Activated CD4-positive, alpha-beta T cell treated with anti-CD3 and anti-CD28 coated beads, Interleukin-2, amount 10 ng/mL, durations not matched to agents 24 days and 14 days (primary cell): ENCODE measurements around the gene ZNF805. TPM values are rescaled to one million over a fixed set of nuclear protein-coding genes. Genes with fewer than 3 reads are reported as not detected.
"Not testable (repeated sequence)": the region's sequence is repeated elsewhere in the genome, so short reads cannot be mapped to it uniquely, and the experiment has no call there.

ENCODE experiments used
- DNase-seq: peaks from one replicate; pipeline ENCODE4 v3.0.0; 2022
- H3K27ac Mint-ChIP-seq: one replicate; pipeline ENCODE4 v1.8.0; 2022; ENCODE audit warnings: mild to moderate bottlenecking, mixed read lengths
- H3K27me3 Mint-ChIP-seq: one replicate; pipeline ENCODE4 v1.8.0; 2022; ENCODE audit warnings: mixed read lengths
- H3K36me3 Mint-ChIP-seq: one replicate; pipeline ENCODE4 v1.8.0; 2022; ENCODE audit warnings: low read depth, mild to moderate bottlenecking, mixed read lengths
- H3K4me1 Mint-ChIP-seq: one replicate; pipeline ENCODE4 v1.8.0; 2021; ENCODE audit warnings: mixed read lengths
- H3K4me3 Mint-ChIP-seq: one replicate; pipeline ENCODE4 v1.8.0; 2022; ENCODE audit warnings: mild to moderate bottlenecking, moderate library complexity, mixed read lengths
- H3K9me3 Mint-ChIP-seq: one replicate; pipeline ENCODE4 v1.8.0; 2021; ENCODE audit warnings: mixed read lengths
- intact Hi-C: fragments of 100-400 bp; cut with micrococcal nuclease; formaldehyde crosslinking; loops from one replicate; pipeline ENCODE4 v1.15.1; 2023
- total RNA-seq: library from RNA; stranded (reverse); gene quantifications from 2 replicates; pipeline ENCODE4 v1.2.3, GENCODE V29; 2022

Gene ZNF805
- 7.6 and 8.6 TPM in 2 replicates for total RNA-seq

DNA sequence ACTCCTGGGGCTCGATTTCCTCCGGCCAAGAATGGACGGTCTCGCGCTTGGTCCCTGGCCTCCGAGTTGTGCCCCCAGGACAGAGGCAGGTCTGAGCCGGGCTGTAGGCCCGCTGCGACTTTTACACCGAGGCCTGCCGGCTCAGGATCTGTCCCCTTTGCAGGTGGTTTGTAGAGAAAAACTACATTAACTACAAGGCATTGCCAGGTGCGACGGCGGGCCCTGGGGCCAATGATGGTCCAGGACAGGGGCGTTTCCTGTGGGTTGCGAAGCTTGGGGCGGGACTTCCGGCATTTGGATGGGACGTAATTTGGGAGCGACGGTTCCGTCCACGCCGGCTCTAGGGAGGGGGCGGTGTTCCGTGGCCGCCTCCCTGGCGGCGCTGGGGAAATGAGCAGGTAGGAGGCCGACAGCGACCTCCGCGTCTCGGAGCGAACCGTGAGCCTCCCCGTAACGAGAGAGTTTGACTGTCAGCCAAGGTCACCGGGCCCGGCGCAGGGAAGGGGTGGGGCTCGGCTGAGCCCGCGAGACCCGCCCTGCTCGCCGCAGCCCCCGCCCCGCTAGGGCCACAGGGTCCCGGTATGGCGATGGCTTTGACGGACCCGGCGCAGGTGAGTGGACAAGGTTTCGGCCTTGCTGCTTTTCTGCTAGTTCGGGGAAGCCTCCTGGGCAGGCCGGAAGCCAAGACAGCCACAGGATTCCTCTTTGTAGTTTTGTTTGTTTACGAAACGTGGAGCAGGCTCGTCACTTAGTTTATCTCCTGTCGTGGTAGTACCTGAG, at the start of gene ZNF805:
Gene ZNF805, plus strand, starts transcription at position 322 of the 780 bp plus-strand sequence. Its CDS starts 260 bp downstream, at position 582.
- H3K36me3 Mint-ChIP-seq = peaks cover 32% of the 10 kb centered on the region
- peaks cover 21% of the 10 kb centered on the region for H3K4me1 Mint-ChIP-seq
- DNase-seq = peak; percentile 98
- peak within 1 kb of the TSS; percentile 95 for H3K27ac Mint-ChIP-seq
- intact Hi-C loops = loop anchor here (1.0 kb wide), 8 partner anchors 40 to 1065 kb away; partner anchors contain the start of genes ERVK3-1, TRAPPC2B, ZNF264 and ZNF304
- H3K9me3 Mint-ChIP-seq = peaks cover 9% of the 10 kb centered on the region
- peak within 1 kb of the TSS; percentile 87 for H3K4me3 Mint-ChIP-seq
- H3K27me3 Mint-ChIP-seq = peaks cover 2% of the 10 kb centered on the region

DNA sequence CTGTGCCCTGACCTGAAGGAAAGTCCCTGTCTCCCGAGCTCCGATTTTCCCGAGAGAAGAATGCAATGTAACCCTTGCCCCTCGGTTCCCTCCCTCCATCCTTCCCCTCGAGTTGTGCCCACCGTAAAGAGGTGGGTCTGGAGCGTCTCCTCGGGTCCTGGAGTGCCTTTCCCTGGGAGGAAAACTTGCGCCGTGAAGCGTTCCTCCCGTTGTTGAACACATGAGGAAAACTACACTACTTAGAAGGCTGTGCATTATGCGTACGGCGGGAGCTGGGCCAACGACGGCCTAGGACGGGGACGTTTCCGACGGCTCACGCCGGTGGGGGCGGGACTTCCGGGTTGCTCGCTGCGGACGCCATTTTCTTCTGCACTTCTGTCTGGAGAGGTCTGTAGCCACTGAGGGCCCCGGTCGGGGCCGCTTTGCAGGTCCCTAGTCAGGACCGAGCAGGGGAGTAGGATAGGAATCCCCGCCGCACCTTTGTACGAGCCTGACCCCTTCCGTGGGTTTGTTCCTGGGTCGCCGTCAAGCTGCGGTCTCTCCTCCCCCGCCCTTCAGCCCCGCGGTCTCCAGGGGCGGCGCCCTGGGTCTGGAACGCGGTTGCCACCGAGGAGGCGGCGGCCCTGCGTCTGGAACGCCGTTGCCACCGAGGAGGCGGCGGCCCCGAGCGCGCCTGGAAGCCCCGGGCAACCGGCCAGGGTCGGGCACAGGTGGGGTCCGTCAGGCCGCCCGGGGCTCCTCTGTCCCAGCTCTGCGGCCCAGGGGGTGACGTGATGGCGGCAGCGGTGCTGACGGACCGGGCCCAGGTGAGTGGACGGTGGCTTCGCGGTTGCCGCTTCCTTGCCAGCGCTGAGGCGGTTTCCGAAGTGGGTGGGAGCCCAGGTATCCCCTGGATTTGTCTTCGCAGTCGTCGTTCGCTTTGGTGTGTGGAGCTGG, 49.0 kb upstream of the ZNF805 start, which contains the start of gene ZNF264:
Gene ZNF264, plus strand, starts transcription at position 360 of the 936 bp plus-strand sequence. Its CDS starts 414 bp downstream, at position 774.
- Mint-ChIP-seq H3K9me3 (peaks cover 47% of the 10 kb centered on the region), H3K27ac (peak within 1 kb of the TSS; percentile 85), H3K27me3 (no peaks in the 10 kb centered on the region), H3K4me1 (peaks cover 20% of the 10 kb centered on the region), H3K4me3 (peak within 1 kb of the TSS; percentile 93), H3K36me3 (peaks cover 56% of the 10 kb centered on the region)
- DNase-seq = peak; percentile 97
- intact Hi-C loops = loop anchor here (1.0 to 2.0 kb wide), 5 partner anchors 49 to 243 kb away; partner anchors contain the start of genes TRAPPC2B, ZNF460, ZNF543 and ZNF547

DNA sequence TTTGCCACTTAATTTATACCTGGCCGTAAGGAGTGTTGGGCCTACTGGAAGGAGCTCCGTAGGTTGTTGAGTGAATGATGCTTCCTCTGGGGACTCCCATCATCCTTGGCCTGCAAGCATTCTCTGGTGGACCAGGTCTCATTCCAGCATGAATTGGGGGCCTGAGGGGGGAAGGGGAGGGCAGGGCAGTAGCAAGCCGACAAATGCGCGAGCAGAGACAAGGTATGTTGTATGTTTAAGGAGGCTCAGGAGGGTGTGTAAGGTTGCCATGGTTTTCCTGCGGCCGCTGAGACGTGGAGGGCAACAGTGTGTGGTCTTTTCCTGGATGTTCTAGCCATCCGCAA, 48.4 kb upstream of the ZNF805 start:
- peak overlapping the region; percentile 85 for H3K27ac Mint-ChIP-seq
- peak overlapping the region; percentile 93 for H3K4me3 Mint-ChIP-seq
- intact Hi-C loops = no loop called here
- H3K36me3 Mint-ChIP-seq = peaks cover 63% of the 10 kb centered on the region
- H3K9me3 Mint-ChIP-seq = peaks cover 51% of the 10 kb centered on the region
- no peak for DNase-seq
- H3K27me3 Mint-ChIP-seq = no peaks in the 10 kb centered on the region
- peaks cover 20% of the 10 kb centered on the region for H3K4me1 Mint-ChIP-seq

DNA sequence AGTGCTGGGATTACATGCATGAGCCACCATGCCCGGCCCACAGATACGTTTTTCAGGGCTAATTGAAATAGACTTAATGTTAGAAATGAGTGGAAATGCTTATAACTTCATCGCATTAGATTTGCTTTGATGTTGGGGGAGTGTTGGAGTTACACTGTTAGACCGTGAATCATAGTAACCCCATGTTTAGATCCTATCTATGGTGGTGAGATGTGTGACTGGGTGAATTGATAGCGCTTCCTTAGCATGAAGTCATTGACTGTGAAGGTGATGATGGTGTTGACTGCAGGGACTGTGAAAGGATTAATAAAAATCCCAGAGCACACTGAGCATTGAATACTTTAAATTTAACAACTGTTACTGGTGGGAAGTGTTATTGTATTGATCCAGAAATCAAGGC, 47.4 kb upstream of the ZNF805 start:
- H3K4me1 Mint-ChIP-seq = peaks cover 20% of the 10 kb centered on the region
- peaks cover 72% of the 10 kb centered on the region for H3K36me3 Mint-ChIP-seq
- H3K4me3 Mint-ChIP-seq = peak overlapping the region; percentile 93
- no peak overlapping the region for H3K27ac Mint-ChIP-seq
- no peaks in the 10 kb centered on the region for H3K27me3 Mint-ChIP-seq
- DNase-seq = no peak
- H3K9me3 Mint-ChIP-seq = peaks cover 45% of the 10 kb centered on the region
- intact Hi-C loops = no loop called here

DNA sequence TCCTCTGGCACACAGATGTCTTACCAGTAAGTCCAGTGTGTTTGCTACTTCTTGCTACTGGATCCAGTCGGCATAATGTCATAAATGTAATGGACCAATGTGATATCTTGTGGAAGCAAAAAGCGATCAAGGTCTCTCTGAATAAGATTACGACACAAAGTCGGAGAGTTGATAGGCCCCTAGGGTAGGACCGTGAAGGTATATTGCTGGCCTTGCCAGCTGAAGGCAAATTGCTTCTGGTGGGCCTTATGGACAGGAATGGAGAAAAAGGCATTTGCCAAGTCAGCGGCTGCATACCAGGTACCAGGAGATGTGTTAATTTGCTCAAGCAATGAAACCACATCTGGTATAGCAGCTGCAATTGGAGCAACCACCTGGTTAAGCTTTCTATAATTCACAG, 42.6 kb upstream of the ZNF805 start:
- intact Hi-C loops, H3K4me1 Mint-ChIP-seq, H3K4me3 Mint-ChIP-seq, H3K27ac Mint-ChIP-seq, DNase-seq, H3K27me3 Mint-ChIP-seq: not testable (repeated sequence)
- Mint-ChIP-seq H3K36me3 (peaks cover 94% of the 10 kb centered on the region), H3K9me3 (peaks cover 48% of the 10 kb centered on the region)

DNA sequence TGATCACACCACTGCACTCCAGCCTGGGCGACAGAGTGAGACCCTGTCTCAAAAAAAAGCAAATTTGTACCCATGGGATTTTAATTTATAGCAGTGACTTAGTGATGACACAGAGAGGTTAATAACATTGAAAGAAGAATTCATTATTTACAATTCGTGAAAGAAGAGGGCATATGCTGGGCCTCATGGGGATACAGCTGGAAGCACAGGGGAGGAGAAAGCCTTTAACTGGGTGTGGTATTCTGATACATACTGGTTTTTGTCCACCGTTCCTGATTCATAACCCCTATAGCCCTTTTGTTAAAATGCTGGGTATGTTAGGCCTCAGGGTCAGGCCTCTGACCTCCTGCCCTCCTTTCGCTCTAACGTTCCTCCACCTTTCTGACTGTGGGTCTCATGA, 38.3 kb upstream of the ZNF805 start:
- DNase-seq = no peak
- no peak overlapping the region for H3K27ac Mint-ChIP-seq

DNA sequence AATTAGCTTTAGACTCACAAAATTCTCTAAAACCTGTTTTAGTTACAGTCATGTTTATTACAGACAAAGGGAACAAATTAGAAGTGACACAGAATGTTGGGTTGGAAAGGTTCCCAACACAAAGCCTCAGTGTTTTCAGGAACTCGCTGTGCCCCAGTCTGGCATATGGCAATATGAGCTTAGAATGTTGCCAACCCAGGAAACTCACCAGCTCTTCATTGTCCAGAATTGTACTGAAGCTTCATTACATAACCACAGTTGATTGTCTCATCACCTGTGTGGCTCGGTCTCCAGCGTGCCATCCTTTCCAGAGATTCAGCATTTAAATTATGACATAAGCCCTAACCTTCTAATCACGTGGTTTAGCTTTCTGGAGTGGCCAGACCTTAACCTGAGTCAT, 30.1 kb upstream of the ZNF805 start:
- Mint-ChIP-seq H3K27ac (no peak overlapping the region), H3K4me1 (no peaks in the 10 kb centered on the region), H3K4me3 (no peak overlapping the region), H3K27me3 (no peaks in the 10 kb centered on the region), H3K36me3 (peaks cover 81% of the 10 kb centered on the region), H3K9me3 (peaks cover 25% of the 10 kb centered on the region)
- intact Hi-C loops = no loop called here
- no peak for DNase-seq

More for the DNA sequence above, 38.3 kb upstream of the ZNF805 start:
- intact Hi-C loops = no loop called here
- Mint-ChIP-seq H3K4me3 (no peak overlapping the region), H3K27me3 (no peaks in the 10 kb centered on the region), H3K36me3 (peaks cover 88% of the 10 kb centered on the region), H3K4me1 (no peaks in the 10 kb centered on the region), H3K9me3 (peaks cover 38% of the 10 kb centered on the region)

DNA sequence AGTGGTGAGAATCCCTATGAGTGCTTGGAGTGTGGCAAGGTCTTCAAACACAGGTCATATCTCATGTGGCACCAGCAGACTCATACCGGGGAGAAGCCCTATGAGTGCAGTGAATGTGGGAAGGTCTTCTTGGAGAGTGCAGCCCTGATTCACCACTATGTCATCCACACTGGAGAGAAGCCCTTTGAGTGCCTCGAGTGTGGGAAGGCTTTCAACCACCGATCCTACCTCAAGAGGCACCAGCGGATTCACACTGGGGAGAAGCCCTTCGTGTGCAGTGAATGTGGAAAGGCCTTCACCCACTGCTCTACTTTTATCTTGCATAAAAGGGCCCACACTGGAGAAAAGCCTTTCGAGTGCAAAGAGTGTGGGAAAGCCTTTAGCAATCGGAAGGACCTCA, 28.3 kb upstream of the ZNF805 start:
- no peak for DNase-seq
- Mint-ChIP-seq H3K27ac (no peak overlapping the region), H3K9me3 (peaks cover 31% of the 10 kb centered on the region), H3K4me3 (no peak overlapping the region), H3K36me3 (peaks cover 83% of the 10 kb centered on the region), H3K27me3 (no peaks in the 10 kb centered on the region), H3K4me1 (no peaks in the 10 kb centered on the region)
- intact Hi-C loops = no loop called here

DNA sequence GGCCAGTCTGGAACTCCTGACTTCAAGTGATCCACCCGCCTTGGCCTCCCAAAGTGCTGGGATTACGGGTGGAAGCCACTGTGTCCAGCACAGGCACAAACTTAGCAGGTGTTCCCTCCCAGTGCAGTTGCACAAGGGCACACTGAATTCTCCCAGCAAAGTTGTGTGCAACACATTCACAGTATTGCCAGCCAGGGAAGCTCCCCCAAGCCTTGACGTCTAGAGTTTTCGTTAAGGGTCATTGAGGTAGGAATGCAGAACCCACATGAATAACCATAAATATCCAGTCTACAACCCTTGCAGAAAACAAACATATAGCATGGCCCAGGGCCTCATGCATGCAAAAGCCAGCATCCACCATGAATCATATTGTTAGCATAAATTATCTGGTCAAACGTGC, 12.9 kb upstream of the ZNF805 start:
- intact Hi-C loops = no loop called here
- Mint-ChIP-seq H3K27me3 (no peaks in the 10 kb centered on the region), H3K27ac (no peak overlapping the region), H3K36me3 (peaks cover under 1% of the 10 kb centered on the region), H3K4me3 (no peak overlapping the region), H3K4me1 (no peaks in the 10 kb centered on the region), H3K9me3 (peaks cover 24% of the 10 kb centered on the region)
- no peak for DNase-seq

DNA sequence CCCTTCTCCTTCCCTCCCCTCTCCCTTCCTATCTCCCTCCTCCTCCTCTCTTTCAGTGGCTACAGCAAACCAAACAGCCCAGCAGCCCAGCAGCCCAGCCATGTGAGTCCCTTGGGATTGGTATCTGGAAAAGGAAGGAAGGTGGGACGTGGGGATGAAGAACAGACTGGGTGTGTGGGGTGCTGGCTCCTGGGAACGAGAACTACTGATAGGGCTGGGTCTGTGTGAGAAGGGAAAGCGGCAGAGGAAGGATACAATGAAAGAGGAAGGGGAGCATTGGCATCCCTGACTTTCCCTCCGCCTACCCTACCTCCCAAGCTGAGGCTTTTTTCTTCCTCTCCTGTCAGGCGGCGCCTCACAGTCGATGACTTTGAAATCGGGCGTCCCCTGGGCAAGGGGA, 8.7 kb upstream of the ZNF805 start:
- no peaks in the 10 kb centered on the region for H3K27me3 Mint-ChIP-seq

DNA sequence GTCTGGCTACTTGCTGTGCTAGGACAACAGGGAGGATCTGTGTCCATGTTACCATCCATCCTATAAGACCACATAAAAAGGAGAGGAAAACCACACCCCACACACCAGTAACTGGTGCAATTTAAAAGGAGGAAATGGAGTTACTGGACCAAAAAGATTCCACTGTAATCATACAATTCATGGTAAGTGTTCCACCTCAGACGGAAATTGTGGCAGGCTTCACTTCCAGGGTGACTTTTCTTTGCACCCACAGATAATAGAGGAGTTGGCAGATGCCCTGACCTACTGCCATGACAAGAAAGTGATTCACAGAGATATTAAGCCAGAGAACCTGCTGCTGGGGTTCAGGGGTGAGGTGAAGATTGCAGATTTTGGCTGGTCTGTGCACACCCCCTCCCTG, 7.2 kb upstream of the ZNF805 start:
- no peak overlapping the region for H3K27ac Mint-ChIP-seq
- no peaks in the 10 kb centered on the region for H3K27me3 Mint-ChIP-seq
- no peak for DNase-seq
- peaks cover 12% of the 10 kb centered on the region for H3K9me3 Mint-ChIP-seq
- intact Hi-C loops = no loop called here
- no peak overlapping the region for H3K4me3 Mint-ChIP-seq
- no peaks in the 10 kb centered on the region for H3K4me1 Mint-ChIP-seq
- H3K36me3 Mint-ChIP-seq = no peaks in the 10 kb centered on the region

More for the DNA sequence above, 8.7 kb upstream of the ZNF805 start:
- H3K27ac Mint-ChIP-seq = no peak overlapping the region
- no peaks in the 10 kb centered on the region for H3K36me3 Mint-ChIP-seq
- H3K9me3 Mint-ChIP-seq = peaks cover 16% of the 10 kb centered on the region
- no peak overlapping the region for H3K4me3 Mint-ChIP-seq
- intact Hi-C loops = no loop called here
- H3K4me1 Mint-ChIP-seq = no peaks in the 10 kb centered on the region
- DNase-seq = no peak

DNA sequence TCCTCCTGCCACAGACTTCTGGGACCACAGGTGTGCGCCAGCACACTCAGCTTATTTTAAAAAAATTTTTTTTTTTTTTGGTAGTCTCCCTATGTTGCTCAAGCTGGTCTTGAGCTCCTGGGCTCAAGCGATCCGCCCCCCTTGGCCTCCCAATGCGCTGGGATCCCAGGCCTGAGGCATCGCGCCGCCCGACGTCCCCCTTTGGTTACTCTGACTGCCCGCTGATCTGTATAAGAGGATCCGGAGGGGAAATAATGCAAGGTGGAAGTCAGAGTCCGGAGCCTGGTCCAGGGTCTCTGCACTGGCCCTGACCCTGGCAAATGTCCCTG, 486 bp upstream of the ZNF805 start:
- intact Hi-C loops = loop anchor here (1.0 kb wide), 8 partner anchors 40 to 1065 kb away; partner anchors contain the start of genes ERVK3-1, TRAPPC2B, ZNF264 and ZNF304
- Mint-ChIP-seq H3K36me3 (peaks cover 26% of the 10 kb centered on the region), H3K27ac (peak overlapping the region; percentile 95), H3K9me3 (peaks cover 9% of the 10 kb centered on the region), H3K27me3 (peaks cover 2% of the 10 kb centered on the region), H3K4me3 (peak overlapping the region; percentile 87), H3K4me1 (peaks cover 21% of the 10 kb centered on the region)
- no peak for DNase-seq

DNA sequence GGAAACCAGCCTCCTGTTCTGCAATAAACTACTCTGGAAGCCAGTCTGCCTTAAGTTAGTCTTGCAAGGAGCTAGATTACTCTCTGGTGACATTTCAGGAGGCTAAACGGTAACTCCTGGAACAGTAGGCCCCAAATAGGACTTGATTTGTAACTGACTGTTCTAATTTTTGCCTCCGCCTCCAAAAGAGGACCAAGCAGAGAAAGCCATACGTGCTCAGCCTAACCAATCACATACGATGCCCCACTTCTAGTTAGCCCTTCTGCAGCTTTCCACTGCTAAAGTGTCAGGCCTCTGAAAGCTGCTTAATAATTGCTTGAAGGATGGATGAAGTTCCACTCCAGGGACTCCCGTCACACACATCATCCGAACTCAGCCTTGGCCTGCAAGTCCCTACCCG, 744 bp downstream of the ZNF805 start:
- Mint-ChIP-seq H3K9me3 (peaks cover 13% of the 10 kb centered on the region), H3K36me3 (peaks cover 38% of the 10 kb centered on the region), H3K27me3 (peaks cover 2% of the 10 kb centered on the region), H3K4me1 (peaks cover 21% of the 10 kb centered on the region), H3K27ac (peak overlapping the region; percentile 95), H3K4me3 (peak overlapping the region; percentile 87)
- no peak for DNase-seq
- intact Hi-C loops = no loop called here

DNA sequence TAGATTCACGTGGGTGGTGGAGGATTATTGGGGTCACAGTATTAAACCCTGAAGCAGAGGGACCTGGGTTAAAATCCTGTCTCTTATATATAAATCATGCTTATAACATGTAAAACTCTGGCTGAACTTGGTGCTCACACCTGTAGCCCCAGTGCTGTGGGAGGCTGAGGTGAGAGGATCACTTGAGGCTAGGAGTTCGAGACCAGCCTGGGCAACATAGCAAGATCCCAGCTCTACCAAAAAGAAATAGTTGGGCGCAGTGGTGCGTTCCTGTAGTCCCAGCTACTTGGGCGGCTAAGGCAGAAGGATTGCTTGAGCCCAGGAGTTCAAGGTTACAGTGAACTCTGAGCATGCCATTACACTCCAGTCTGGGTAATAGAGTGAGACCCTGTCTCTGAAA, 2.4 kb downstream of the ZNF805 start:
- Mint-ChIP-seq H3K9me3 (peaks cover 13% of the 10 kb centered on the region), H3K27ac (no peak overlapping the region), H3K4me1 (peaks cover 21% of the 10 kb centered on the region), H3K4me3 (no peak overlapping the region), H3K27me3 (peaks cover 2% of the 10 kb centered on the region), H3K36me3 (peaks cover 54% of the 10 kb centered on the region)
- no peak for DNase-seq
- intact Hi-C loops = no loop called here
